NCI-H2171 (cell line): ENCODE measurements around the gene CTTNBP2.

ENCODE experiments used
- DNase-seq: peaks from one replicate; lab custom pipeline; 2025; lab: John Stamatoyannopoulos, UW

Gene CTTNBP2

DNA sequence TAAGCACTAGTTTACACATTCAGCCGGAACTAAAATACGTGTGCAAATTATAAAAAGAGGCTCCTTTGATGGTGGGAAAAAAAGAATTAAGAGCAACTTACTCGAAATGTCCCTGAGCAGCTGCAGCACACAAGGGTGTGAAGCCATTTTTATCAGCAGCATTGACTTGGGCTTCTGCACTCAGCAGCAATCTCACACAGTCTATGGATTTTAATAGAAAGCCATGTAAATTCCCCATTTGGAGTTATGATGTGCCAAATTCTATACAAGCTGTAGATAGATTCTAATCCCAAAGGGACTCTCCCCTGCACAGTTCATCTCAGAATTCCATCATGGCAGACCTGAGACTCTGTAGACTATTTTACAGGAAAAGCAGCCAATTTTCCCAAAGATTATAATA is 90.5 kb downstream of the CTTNBP2 start:
- DNase-seq = no peak

DNA sequence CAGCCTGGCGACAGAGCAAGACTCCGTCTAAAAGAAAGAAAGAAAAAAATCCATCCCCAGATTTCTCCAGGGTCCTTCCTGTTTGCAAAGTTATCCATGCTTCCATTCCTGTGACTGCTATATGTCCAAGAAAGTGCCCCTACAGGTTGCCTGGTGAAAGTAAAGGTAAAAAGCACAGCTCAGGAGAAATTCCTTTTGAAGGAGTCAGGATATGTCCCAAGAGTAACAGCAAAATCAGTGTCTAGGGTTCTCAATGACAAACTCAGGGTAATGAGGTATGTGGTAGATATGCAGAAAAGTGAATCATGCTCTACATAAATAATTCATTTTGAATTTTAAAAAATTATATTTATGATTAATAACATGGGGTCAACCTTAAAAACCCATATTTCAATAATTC is 91.5 kb downstream of the CTTNBP2 start:
- no peak for DNase-seq

DNA sequence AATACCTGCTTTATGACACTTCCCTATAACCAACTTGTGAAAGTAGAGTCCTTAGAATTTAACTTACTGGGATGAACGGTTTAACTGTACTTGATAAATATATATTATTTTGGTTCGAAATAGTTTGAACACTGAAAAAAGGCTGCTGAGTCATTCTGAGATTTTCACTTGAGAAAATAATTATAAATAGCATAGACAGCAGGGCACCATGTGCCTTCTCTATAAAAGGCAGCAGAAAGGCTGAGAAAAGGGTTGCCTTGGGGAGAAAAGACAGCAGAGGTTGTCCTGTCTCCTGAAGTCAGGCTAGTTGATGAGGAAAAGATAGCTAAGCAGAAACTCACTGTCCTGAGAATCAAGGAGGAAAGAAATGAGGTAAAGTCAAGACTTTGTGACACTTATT is 92.4 kb downstream of the CTTNBP2 start:
- no peak for DNase-seq

DNA sequence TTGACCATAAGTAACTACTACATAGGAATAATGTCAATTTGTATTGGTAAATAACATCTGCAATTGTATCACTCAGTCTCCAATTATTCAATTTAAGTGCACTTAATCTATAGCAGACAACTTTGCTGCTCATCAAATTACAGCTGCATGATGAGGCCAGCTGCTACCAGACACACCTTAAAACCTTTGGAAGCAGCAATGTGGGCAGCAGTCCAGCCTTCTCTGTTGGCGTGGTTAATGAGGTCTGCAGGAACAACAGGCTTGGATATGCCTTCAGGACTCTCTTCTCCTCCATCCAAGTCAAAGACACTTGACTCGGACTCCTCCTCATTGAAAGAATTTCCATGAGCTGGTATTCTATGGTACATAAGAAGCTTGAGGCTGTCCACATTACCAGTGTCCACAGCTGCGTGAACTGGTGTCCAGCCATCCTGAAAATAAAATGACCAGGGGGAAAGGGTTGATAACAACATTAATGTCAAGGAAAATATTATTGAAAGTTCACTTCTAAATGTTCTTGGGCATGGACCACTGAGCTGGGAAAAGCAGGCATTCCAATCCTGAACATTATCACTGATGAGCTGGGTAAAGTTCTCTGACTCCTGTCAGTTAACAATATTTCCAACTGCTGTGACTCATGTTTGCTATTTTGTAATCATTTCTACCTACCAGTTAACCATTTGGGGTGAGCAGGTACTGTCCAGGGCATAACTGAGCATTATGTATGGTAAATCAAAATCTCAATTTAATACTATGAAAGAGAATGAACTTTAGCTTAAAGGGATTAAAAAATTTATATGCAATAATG is 95.7 kb downstream of the CTTNBP2 start:
- no peak for DNase-seq

DNA sequence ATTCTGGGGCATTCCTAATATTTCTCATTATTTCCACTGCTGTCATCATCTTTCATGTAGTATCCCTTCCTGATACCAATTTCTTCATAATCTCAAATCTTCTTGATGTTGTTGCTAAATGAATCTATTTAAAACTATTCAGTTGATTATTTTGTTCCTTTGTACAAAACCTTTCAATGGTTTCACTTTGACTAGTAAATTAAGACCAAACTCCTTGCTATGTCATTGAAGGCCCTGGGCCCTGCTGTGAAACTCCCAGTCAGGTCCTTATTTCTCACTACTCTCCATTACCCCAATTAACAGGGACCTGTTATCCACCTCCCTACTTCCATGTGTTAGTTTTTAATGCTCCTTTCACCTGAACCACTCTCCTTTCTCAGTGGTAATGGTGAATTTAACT is 97.0 kb downstream of the CTTNBP2 start:
- DNase-seq = no peak

DNA sequence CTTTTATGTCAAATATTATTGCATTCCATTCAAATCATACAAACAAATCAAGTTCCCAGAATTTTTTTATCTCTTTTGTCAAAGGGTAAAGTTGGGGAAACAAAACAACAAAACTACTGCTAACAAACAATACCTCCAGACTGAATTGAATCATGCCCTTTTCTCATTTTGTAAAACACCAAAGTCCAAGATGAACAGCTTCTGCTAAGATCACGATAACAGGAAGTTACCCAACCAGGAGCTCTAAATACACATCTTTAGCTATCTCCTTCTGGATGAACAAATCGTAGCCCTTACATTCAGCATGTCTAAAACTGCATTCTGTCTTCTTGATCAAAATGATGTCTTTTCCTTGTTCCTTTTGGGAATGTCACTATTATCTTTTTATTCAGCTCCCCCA is 97.4 kb downstream of the CTTNBP2 start:
- DNase-seq = no peak

DNA sequence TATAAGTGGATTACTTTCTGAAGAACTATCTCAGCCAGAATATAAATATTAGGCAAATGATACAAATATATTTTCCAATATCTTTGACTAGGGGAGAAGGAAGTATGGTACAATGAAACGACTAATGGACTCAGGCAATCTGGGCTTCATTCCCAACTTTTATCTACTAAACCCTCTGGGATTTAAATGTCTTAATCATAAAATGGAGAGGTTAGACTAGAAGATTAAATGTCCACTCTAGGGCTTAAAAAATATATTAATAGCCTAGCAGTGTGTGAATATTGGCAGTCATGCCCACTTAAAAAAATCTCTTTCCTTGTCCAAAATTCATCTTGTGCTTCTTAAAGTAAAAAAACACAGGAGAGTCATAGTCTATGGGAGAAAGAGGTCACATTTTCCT is 98.3 kb downstream of the CTTNBP2 start:
- no peak for DNase-seq

DNA sequence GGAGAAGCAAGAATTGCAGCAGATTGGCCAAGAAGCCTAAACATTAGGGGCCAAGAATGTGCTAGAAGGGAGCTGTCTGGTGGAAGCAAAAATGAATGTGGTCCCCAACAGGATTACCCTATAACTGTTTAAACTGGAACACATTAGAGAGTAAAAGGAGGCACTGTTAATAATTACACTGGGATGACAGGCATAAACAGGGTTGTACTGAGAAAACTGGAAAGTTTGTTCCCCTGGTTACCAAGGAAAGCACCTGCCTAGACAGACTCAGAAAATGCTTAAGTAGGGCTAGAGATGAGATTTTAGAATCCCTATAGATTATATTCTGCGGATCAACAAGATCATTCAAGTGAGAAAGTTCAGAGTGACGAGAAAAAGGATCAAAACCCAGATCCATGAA is 100.8 kb downstream of the CTTNBP2 start:
- no peak for DNase-seq

DNA sequence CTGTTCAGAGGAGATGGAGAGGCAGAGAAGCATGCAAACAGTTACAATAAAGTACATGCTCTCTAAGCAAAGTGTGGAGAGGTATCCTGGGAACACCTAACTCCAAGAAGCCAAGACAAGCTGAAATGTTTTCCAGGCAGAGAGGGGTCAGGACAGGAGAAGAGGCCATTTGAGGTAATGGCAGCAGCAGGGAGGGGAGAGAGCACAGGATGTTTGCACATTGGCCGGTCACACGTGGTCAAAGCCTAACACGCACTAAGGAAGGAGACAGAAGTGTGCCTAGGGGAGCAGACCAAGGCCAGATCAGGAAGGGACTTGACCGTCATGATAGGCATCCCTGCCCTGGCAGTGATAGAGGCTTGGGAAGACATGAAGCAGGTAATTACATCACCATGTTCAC is 101.5 kb downstream of the CTTNBP2 start:
- no peak for DNase-seq

DNA sequence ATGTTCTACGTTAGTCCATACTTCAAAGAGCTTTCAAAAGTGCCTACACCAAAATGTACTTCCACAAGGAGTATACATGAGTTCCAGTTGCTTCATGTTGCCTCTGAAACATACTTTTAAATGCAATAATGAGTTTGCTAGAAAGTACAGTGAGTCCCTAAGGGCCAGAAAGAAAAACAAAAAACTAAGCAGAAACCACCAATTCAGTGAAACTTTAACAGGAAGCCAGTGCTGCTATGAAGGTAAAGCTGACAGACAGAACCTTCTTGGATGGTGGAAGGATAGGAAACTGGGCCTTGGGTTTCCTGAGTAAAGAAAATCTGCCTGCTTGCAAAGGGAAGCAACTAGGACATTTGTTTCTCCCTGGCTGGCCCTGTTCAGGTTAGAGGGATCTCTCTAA is 104.2 kb downstream of the CTTNBP2 start:
- no peak for DNase-seq

DNA sequence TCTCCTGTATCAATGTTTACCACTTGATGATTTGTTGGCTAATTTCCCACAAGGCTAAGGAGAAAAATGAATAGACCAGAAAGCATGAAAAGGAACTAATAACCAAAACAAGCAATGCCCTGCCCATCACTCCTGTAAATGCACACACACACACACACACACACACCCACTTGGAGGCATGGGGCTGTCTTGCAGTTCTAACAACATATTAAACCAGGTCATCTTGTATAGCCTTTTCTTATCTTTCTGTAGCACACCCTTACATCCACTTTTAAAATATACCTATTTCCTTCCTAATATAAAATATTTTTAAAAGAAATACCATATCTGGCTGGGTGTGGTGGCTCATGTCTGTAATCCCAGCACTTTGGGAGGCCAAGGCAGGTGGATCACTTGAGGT is 105.3 kb downstream of the CTTNBP2 start:
- DNase-seq = no peak

DNA sequence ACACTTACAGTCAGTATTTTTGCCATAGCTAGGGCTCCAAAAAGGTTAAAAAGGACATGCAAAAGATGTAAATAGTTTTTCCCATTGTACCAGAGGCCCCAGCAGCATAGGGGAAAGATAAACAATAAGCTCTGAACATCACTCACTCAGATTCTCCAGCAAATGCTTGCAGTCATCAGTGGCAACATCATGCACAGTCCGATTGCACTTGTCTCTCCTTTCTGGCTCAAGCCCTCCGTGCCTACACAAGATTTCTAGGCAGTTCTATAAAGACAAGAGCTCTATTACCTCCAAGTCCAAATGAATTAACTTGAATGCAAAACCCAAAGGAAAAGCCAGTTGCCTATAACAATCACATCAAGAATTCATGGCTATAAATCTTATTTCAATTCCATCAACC is 106.3 kb downstream of the CTTNBP2 start:
- no peak for DNase-seq

DNA sequence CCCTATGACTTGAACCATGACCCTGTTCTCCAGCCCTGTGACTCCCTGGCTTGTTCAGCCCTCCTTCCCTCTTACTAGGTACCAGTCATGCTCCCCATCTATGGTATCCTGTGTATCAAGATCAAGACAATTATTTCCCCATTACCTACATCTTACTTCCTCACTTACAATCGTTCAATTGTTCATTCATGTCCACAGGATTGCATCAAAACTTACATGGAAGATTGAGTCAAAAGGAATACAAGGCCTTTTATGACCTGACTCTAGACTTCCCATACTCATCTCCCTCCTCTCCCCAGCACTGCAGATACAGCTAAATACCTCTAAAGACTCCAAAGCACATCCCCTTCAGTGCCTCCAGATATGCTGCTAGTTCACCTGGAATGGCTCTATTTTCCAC is 109.2 kb downstream of the CTTNBP2 start:
- no peak for DNase-seq

DNA sequence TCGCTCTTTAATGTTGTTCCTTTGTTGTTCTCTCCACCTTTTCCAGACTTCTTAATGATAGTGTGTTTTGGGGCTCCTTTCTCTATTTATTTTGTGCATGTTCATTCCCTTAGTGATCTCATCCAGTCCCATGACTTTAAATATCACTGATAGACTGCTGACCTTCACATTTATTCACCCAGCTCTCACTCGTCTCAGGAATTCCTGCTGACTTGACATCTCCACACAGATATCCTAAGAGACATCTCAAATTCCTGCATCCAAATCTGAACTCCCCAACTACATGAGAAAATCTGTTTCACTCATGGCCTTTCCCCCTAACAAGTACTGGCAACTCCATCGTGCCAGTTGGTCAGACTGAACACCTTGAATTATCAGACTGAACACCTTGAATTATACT is 111.2 kb downstream of the CTTNBP2 start:
- no peak for DNase-seq

DNA sequence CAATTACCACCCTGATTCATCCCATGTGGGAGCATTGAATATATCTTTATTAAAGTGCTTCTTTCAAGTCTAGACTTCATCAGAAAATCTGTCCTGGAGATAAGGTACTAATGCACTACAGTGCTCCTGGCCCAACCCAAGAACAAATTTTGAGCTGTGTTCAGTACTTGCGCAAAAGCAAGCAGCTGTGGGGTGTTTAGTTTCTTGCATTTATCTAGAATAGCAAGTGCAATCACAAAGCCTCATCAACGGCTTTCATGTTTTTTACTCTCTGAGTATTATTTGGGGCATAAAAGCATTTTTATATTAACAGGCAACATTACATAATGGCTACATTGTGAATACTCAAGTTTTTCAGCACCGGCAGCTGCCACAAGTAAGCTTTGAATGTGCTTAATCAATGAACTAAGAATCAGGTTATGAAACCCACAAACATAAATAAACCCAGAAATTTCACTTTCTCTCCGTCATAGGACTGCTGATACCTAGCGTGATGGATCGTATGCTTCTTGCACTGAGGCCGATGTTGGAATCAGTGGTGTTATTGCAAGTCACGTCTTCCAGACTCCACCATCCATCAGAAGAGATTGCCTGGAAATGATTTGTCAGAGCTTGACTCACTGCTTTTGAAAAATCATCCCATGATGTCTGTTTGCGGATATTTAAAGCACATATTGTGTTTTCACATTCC is 113.1 kb downstream of the CTTNBP2 start:
- no peak for DNase-seq

DNA sequence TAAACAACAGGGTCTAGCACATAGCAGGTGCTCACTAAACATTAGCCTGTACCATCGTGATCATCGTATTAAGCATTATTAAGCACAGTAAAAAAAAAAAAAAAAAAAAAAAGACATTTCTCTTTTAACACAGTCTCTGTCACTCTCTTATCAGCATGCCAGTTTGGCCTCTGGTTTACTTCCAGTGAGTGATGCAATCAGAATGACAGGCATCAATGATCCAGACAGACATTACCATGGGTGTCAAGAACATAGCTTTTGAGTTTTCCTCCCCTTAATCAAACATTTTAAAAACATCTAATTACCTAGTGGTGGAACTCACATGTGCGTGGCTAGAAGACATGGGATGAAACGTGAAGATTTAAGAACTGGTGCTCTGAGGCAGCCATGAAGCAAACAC is 115.8 kb downstream of the CTTNBP2 start:
- no peak for DNase-seq

DNA sequence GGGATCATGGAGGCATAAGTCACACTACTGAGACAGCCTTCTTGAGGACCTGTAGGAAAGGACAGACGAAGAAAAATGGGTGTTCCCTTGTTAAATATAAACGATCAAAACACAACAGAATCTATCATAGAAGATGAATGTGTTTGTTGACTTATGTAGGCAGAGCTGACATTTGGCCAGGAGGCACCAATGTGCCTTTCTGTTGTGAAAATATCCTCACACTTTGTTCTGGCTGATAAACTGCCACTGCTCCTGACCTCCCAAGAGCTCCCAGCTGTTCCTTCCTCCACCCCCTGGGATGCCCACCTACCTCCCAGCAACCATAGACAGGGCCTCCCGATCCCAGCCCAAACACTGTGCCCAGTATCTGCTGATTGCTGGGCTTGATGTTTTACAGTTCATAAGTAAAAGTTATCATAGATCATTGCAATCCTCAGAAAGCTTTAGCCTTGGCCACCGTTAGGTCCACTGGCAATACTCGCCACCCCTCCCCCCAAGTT is 116.6 kb downstream of the CTTNBP2 start:
- DNase-seq = no peak

DNA sequence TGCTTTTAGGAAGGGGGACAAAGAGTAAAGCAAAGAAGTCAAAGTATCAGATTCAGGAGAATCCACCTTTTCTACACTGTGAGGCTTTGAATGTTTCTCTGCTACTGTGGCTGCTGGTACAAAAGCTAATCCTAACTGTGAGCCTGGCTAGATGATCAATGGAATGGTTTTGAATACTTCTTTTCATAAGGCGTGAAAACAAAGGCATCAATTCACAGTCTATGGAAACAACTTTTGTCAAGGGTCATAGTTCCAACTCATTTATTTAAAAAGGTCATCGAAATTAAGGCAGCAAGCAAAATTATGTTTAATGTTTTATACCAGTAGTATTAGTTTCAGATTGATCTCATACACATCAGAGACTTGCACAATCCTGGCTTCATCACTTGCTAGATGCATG is 118.1 kb downstream of the CTTNBP2 start:
- DNase-seq = no peak

DNA sequence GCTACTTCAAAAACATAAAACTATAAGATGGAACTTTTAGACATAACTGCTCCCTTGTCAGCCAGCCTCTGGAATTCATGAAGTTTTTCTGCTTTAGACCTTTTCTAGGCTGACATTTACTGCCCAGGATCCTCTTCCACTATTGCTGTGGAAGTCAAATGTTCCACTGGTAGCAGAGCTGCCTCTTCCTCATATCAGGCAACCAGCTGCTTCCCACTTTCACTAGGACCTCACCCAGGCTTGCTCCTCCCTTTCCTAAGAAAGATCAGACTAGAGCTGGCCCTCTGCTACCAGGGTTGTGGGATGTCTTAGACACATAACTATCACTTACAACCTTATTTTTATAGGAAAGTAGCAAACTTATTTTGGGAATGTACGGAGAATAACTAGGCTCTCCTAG is 121.5 kb downstream of the CTTNBP2 start:
- no peak for DNase-seq

DNA sequence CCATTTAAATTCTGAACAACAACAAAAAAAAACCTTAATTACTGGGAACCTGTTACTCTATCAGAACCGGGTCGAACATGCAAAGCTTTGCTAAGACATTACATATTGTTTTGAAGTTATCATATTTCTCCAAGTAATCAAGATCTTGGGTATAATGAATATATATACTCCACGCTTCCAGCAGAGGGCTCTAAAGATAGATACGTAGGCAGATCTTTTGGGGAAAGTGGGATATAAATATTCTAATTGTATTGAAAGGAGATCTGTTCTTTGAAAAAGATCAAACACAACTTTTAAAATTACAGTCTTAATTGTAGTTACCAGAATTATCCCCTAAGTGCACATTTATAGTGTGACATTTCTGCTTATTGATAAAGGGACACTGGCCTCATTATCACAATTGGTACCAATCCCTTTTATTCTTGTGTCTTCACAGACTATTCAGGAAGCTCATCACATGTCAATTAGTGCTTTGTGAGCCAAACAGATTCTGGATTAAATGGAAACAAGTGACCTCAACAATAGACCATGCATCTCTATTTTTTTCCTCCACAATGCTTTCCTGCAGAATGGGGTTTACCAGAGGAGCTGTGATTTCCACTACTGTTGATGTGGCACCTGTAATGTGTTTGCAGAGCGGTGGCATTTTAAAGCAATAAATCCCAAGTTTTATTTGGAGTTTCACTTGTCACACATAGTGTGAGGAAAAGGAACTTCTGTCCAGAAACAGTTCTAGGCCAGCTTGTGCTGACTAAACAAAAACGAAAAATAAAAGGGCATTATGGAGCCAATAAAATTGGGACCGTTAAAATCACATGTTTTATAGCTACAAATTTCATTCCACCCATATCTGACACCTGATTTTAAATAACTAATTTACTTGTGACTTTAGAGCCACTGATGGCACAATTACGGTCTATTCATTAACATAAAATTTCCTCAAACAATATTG is 122.4 kb downstream of the CTTNBP2 start:
- peak; percentile 0 for DNase-seq

DNA sequence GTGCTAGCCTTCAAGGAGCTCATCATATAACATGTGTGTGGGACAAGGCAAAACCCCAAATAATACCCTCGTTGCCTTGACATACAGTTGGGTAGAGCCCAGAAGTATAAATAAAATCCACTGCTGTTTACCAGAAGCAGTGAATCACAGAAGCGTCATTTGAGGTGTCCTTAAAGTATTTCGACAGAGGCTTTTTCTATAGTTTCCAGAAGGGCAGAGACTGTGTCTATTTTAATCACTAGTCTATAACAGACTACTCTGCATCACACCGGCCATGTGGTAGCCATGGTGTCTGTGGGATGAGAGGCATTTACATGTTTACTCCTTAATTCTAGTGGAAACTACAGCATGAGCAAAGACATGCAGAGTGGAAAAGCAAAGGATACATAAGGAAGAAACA is 131.3 kb downstream of the CTTNBP2 start:
- no peak for DNase-seq

DNA sequence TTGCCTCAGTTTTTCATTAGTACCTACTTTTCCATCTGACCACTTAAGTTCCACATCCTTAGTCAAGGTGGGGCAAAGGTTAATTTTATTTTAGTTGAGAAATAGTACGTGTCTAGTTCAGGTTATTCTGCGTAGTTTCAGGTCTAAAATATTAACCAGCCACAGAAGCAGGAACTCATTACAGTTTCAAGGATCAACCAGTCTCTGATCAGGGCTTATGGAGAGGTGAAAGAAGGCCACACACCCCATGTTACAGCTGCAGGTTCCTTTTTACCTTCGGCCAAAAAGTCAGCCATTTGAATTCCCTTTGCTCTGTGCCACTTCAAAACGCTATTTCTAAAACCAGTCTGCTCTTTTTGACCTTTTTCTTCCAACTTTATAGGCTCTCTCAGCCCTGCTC is 134.2 kb downstream of the CTTNBP2 start:
- no peak for DNase-seq

DNA sequence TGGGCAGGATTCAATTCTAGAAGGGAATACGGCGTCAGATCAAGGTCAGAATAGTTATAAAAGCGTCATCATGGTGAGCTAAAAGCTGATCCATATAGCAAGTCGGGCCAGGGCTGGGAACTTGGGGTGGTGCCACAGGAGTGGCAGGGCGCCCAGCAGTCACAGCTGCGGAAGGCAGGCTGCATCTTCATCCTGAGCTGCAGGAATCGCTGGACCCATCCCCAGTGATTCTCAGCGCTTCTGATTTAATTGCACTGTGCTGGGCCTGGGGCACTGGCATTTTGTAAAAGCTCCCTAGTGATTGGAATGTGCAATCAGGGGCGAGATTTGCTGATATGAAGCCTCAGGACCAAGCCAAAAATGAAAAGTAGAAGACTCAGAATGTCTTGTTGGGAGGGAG is 135.3 kb downstream of the CTTNBP2 start:
- DNase-seq = no peak
